A549 (cell line): ENCODE measurements around the gene BPIFB2. TPM values are rescaled to one million over a fixed set of nuclear protein-coding genes. Genes with fewer than 3 reads are reported as not detected.

Experiments
- ATAC-seq, 2 experiments: fragments of 200-7000 bp in 1 of 2; fragments of >200 bp in 1 of 2; cut with Nextera tagmentation in 1 of 2; cut with Tn5 transposase in 1 of 2; 3 replicates each; pipeline versions ENCODE4 v1.8.0 to v1.9.1; 2018 to 2020; ENCODE audit warnings: mild to moderate bottlenecking in 1 of 2, moderate library complexity in 1 of 2
- CTCF ChIA-PET: fragments of 300-600 bp; sonication (Branson Sonifier 250); formaldehyde crosslinking; extraction: SDS; loops from one replicate; lab custom pipeline; 2021; ENCODE audit warnings: antibody characterized with exemption, inconsistent platforms; lab: Yijun Ruan, JAX
- POLR2A ChIA-PET: fragments of 350-600 bp; formaldehyde crosslinking; extraction: SDS; loops from one replicate; lab custom pipeline; 2021; ENCODE audit warnings: antibody characterized with exemption, inconsistent platforms; lab: Yijun Ruan, JAX
- DNase-seq, 2 experiments: peaks; one replicate each; pipeline versions ENCODE4 v3.0.0 to v3.0.0-alpha.2; 2011 to 2016; ENCODE audit warnings: low read depth in 1 of 2, low spot score in 1 of 2
- FAIRE-seq: peaks from 2 replicates; lab custom pipeline; 2011; peaks lifted over from hg19 to GRCh38; lab: Jason Lieb, UNC
- H3K27ac ChIP-seq, 2 experiments: fragments of >200 bp; sonication (Bioruptor Twin); formaldehyde crosslinking; 3 replicates each; pipeline ENCODE4 v1.5.1; 2016 to 2017
- H3K4me1 ChIP-seq: fragments of >200 bp; sonication (Bioruptor Twin); formaldehyde crosslinking; 3 replicates; pipeline ENCODE4 v1.6.1; 2016
- H3K4me2 ChIP-seq: fragments of >200 bp; sonication (Bioruptor Twin); formaldehyde crosslinking; 3 replicates; pipeline ENCODE4 v1.6.1; 2016
- H3K4me3 ChIP-seq: fragments of >200 bp; sonication (Bioruptor Twin); formaldehyde crosslinking; 3 replicates; pipeline ENCODE4 v1.5.1; 2016
- H3K9me3 ChIP-seq: fragments of >200 bp; sonication (Bioruptor Twin); formaldehyde crosslinking; 3 replicates; pipeline ENCODE4 v1.6.1; 2016
- BHLHE40 ChIP-seq: IDR thresholded peaks from 2 replicates; pipeline ENCODE4 v1.6.1; 2012; ENCODE audit warnings: low read depth, low read length, inconsistent platforms
- CHD2 ChIP-seq: fragments of 150-350 bp; IDR thresholded peaks from 2 replicates; pipeline ENCODE4 v1.6.1; 2014; ENCODE audit warnings: low read length; ENCODE audit not compliant: partially characterized antibody
- CHD4 ChIP-seq: fragments of 200-600 bp; sonication (generic); IDR thresholded peaks from 2 replicates; pipeline ENCODE4 v1.6.1; 2016; ENCODE audit warnings: antibody characterized with exemption, mild to moderate bottlenecking, borderline replicate concordance
- EHMT2 ChIP-seq: fragments of 200-600 bp; sonication (generic); IDR thresholded peaks from 2 replicates; pipeline ENCODE4 v1.6.1; 2016; ENCODE audit warnings: antibody characterized with exemption, low read depth, mild to moderate bottlenecking, moderate library complexity
- HDAC2 ChIP-seq: fragments of 200-600 bp; sonication (generic); IDR thresholded peaks from 2 replicates; pipeline ENCODE4 v1.6.1; 2016
- HOXA7 ChIP-seq: fragments of 250-450 bp; sonication (Bioruptor Pico); IDR thresholded peaks from 2 replicates; pipeline ENCODE4 v1.5.0; 2020; ENCODE audit warnings: mild to moderate bottlenecking, moderate library complexity
- JUN ChIP-seq, 2 experiments: fragments of >200 bp; sonication (Bioruptor Twin); formaldehyde crosslinking; IDR thresholded peaks; 2 replicates in 1 of 2; 3 replicates in 1 of 2; pipeline ENCODE4 v1.6.1; 2016 to 2017
- JUNB ChIP-seq: fragments of >200 bp; sonication (Bioruptor Twin); formaldehyde crosslinking; IDR thresholded peaks from 2 replicates; pipeline ENCODE4 v1.6.1; 2016
- KDM5A ChIP-seq: fragments of 200-600 bp; sonication (generic); IDR thresholded peaks from 2 replicates; pipeline ENCODE4 v1.6.1; 2016; ENCODE audit warnings: antibody characterized with exemption, mild to moderate bottlenecking
- NPAS2 ChIP-seq: fragments of 250-450 bp; sonication (Bioruptor Pico); IDR thresholded peaks from 2 replicates; pipeline ENCODE4 v1.8.0; 2022; ENCODE audit warnings: mild to moderate bottlenecking, moderate library complexity, borderline replicate concordance
- PHF8 ChIP-seq: fragments of 200-600 bp; sonication (generic); IDR thresholded peaks from 2 replicates; pipeline ENCODE4 v1.6.1; 2016; ENCODE audit warnings: low read depth, mild to moderate bottlenecking, antibody characterized with exemption, moderate library complexity, borderline replicate concordance
- POLR2AphosphoS2 ChIP-seq: conservative IDR thresholded peaks from 2 replicates; pipeline ENCODE4 v1.6.1; 2012; ENCODE audit warnings: low read length, improper control_type of control experiment, inconsistent platforms
- RAD21 ChIP-seq, 2 experiments: fragments of >200 bp in 1 of 2; sonication (Bioruptor Twin) in 1 of 2; formaldehyde crosslinking in 1 of 2; IDR thresholded peaks in 1 of 2; conservative IDR thresholded peaks in 1 of 2; 2 replicates in 1 of 2; 3 replicates in 1 of 2; pipeline ENCODE4 v1.6.1; 2012 to 2018; ENCODE audit warnings: inconsistent platforms in 1 of 2
- SREBF2 ChIP-seq: fragments of 450-650 bp; IDR thresholded peaks from 2 replicates; pipeline ENCODE4 v1.6.1; 2014; ENCODE audit warnings: mild to moderate bottlenecking, moderate library complexity
- ZC3H11A ChIP-seq: fragments of 450-650 bp; IDR thresholded peaks from 2 replicates; pipeline ENCODE4 v1.6.1; 2014; ENCODE audit warnings: antibody characterized with exemption, mild to moderate bottlenecking
- ZNF302 ChIP-seq: fragments of 250-450 bp; sonication (Bioruptor Pico); IDR thresholded peaks from 2 replicates; pipeline ENCODE4 v1.9.0; 2021; ENCODE audit warnings: inconsistent platforms, mild to moderate bottlenecking, moderate library complexity
- WGBS: methylation state at CpG from one replicate; pipeline ENCODE4 v1.1.6; 2017; ENCODE audit errors: missing lambda C conversion rate; 5-methylcytosine and 5-hydroxymethylcytosine counted together
- polyA plus RNA-seq, 4 experiments: library from polyadenylated mRNA; depleted of rRNA in 3 of 4; stranded (reverse); fragments of >200 nt; fragmentation: RNase III in 1 of 4; extraction: RNeasy Plus Mini Kit Qiagen cat#74134 plus additional on column Dnase treatment in 1 of 4; gene quantifications; 2 replicates in 3 of 4; 3 replicates in 1 of 4; pipeline ENCODE4 v1.2.3, GENCODE V29; 2011 to 2017
- TF ChIP-seq, protein P1 (sequence below): IDR thresholded peaks from 2 replicates; pipeline ENCODE4 v1.6.1; 2012; ENCODE audit warnings: low read depth, borderline replicate concordance
- TF ChIP-seq, protein P2 (sequence below): fragments of 250-450 bp; sonication (Bioruptor Pico); IDR thresholded peaks from 2 replicates; pipeline ENCODE4 v1.5.0; 2020; ENCODE audit warnings: low read depth, mild to moderate bottlenecking, moderate library complexity
- TF ChIP-seq, protein P3 (sequence below): fragments of 250-450 bp; sonication (Bioruptor Pico); IDR thresholded peaks from 2 replicates; pipeline ENCODE4 v1.5.0; 2021; ENCODE audit warnings: mild to moderate bottlenecking, moderate library complexity, borderline replicate concordance
- TF ChIP-seq, protein P4 (sequence below): fragments of 450-650 bp; IDR thresholded peaks from 2 replicates; pipeline ENCODE4 v1.6.1; 2014; ENCODE audit warnings: antibody characterized with exemption
- TF ChIP-seq, protein P5 (sequence below): fragments of >200 bp; sonication (Bioruptor Twin); formaldehyde crosslinking; IDR thresholded peaks from 3 replicates; pipeline ENCODE4 v1.5.1; 2016

Gene BPIFB2
- polyA plus RNA-seq, 2 of the 4 experiments (the other 2 are of a cell fraction), result not detected

DNA sequence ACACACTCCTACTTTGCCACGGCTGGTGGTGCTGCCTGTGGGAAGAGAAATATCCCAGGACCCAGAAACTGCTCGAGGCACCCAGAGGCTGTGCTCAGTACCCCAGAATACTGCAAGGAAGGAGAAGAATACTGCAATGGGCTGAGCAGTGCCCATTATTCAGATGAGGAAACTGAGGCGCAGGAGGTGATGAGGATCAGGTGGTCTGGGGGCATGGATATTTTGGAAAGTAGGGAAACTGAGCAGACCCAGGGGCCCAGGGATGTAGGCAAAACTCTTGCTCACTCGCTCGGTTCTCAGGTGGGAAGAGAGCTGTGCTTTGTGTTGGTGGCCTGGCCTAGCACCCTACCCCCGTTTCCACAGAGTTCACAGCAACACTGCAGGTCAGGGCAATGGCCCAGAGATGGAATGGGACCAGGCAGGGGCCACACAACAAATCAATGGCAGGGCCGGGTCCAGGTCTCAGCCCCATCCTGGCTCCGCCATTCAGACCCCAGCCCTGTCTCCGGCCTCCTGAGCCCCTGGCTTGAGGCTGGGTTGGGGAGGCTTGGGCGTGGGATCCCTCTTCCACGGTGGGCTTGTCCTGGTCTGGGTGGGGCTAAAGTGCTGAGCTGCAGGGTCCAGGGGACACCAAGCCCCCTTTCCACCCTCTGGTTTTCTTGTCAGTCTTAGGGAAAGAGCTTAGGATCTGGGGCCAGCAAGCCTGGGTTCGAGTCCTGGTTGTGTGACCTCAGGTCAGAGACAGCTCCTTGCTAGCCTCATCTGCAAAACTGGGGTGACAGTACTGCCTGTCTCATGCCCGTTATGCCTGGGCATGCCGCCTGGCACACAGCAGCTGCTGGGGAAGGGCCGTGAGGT lies 37.2 kb upstream of the BPIFB2 start:
- H3K4me3 ChIP-seq, result no peak overlapping the region
- no peak overlapping the region for H3K4me2 ChIP-seq
- ATAC-seq, result no peak
- TF ChIP-seq ZNF302 (no peak), CHD4 (no peak), BHLHE40 (no peak), PHF8 (no peak), RAD21 (conservative IDR thresholded peaks at IDR 0.05 in 1 of 2, IDR thresholded peaks at IDR 0.05 in 1 of 2) (no peak), HOXA7 (CRISPR knock-in tag) (no peak)
- TF ChIP-seq, protein P1, sequence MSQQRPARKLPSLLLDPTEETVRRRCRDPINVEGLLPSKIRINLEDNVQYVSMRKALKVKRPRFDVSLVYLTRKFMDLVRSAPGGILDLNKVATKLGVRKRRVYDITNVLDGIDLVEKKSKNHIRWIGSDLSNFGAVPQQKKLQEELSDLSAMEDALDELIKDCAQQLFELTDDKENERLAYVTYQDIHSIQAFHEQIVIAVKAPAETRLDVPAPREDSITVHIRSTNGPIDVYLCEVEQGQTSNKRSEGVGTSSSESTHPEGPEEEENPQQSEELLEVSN, result no peak
- TF ChIP-seq, protein P2, sequence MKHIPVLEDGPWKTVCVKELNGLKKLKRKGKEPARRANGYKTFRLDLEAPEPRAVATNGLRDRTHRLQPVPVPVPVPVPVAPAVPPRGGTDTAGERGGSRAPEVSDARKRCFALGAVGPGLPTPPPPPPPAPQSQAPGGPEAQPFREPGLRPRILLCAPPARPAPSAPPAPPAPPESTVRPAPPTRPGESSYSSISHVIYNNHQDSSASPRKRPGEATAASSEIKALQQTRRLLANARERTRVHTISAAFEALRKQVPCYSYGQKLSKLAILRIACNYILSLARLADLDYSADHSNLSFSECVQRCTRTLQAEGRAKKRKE (CRISPR knock-in tag), result no peak
- TF ChIP-seq, all 56 proteins: peak for 0
- no peaks in the 10 kb centered on the region for H3K9me3 ChIP-seq
- ChIA-PET CTCF (interaction anchor here (0.9 kb wide), 1 partner anchor 10 kb away, joined by 3 read pairs; no protein-coding TSS in a partner anchor), POLR2A (no interaction called here)
- WGBS, result 64% methylated on average over 10 of the region's 15 CpGs
- no peak overlapping the region for H3K27ac ChIP-seq
- DNase-seq, result no peak
- H3K4me1 ChIP-seq, result 0 out of 3 replicates have a peak, but pooled peaks cover 4% of the 10 kb centered on the region
- FAIRE-seq, result no peak

DNA sequence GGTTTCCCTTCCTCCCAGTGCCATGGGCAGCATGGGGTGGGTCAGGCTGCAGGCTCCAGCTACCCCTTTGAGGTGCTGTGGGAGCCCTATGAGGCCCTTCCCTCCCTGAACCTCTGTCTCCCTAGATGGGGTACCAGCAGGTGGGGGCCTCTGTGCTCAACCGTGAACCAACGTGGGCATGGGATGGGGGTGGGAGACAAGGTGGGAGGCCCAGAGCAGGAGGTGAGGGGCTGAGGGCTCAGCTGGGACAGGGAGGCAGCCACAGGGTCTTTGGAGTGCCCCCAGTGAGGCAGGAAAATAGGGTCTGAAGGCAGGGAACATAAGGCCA lies 36.6 kb upstream of the BPIFB2 start:
- POLR2A ChIA-PET, result no interaction called here
- no peak for ATAC-seq
- Histone ChIP-seq H3K27ac (no peak overlapping the region), H3K4me1 (0 out of 3 replicates have a peak, but pooled peaks cover 4% of the 10 kb centered on the region), H3K4me3 (no peak overlapping the region), H3K9me3 (no peaks in the 10 kb centered on the region), H3K4me2 (no peak overlapping the region)
- CTCF ChIA-PET, result interaction anchor here (0.9 kb wide), 1 partner anchor 10 kb away, joined by 3 read pairs; no protein-coding TSS in a partner anchor
- no peak for FAIRE-seq
- TF ChIP-seq HOXA7 (CRISPR knock-in tag) (no peak), ZC3H11A (no peak)
- no CpG with 5 or more reads among the region's 2 CpGs for WGBS
- DNase-seq, result no peak

DNA sequence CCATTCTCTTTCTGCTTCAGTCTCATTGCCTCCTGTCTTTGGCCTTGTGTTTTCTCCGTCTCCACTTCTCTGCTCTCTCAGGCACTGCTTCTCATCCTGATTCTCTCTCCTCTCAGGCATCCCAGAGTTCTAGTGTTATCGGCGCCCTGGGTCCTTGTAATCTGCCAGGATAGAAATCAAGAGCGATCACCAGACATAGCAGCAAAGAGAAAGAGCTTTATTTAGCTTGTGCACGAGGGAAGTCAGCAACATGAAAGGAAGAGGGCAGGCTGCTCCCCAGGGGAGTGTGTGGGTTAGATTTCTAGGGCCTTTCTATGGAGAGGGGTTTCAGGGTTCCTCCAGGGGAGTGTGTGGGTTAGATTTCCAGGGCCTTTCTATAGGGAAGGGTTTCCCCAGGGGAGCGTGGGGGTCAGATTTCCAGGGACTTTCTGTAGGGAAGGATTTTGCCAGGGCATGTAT lies 35.8 kb upstream of the BPIFB2 start:
- WGBS, result 72% methylated on average over 6 of the region's 6 CpGs
- TF ChIP-seq SREBF2, result no peak
- no peak for TF ChIP-seq POLR2AphosphoS2
- TF ChIP-seq ZNF302, result no peak
- TF ChIP-seq EHMT2, result no peak
- TF ChIP-seq, protein P3, sequence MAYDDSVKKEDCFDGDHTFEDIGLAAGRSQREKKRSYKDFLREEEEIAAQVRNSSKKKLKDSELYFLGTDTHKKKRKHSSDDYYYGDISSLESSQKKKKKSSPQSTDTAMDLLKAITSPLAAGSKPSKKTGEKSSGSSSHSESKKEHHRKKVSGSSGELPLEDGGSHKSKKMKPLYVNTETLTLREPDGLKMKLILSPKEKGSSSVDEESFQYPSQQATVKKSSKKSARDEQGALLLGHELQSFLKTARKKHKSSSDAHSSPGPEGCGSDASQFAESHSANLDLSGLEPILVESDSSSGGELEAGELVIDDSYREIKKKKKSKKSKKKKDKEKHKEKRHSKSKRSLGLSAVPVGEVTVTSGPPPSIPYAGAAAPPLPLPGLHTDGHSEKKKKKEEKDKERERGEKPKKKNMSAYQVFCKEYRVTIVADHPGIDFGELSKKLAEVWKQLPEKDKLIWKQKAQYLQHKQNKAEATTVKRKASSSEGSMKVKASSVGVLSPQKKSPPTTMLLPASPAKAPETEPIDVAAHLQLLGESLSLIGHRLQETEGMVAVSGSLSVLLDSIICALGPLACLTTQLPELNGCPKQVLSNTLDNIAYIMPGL (CRISPR knock-in tag), result no peak
- no peak for TF ChIP-seq JUN (IDR thresholded peaks at IDR 0.05)
- TF ChIP-seq, protein P4, sequence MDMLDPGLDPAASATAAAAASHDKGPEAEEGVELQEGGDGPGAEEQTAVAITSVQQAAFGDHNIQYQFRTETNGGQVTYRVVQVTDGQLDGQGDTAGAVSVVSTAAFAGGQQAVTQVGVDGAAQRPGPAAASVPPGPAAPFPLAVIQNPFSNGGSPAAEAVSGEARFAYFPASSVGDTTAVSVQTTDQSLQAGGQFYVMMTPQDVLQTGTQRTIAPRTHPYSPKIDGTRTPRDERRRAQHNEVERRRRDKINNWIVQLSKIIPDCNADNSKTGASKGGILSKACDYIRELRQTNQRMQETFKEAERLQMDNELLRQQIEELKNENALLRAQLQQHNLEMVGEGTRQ, result no peak
- TF ChIP-seq NPAS2 (CRISPR knock-in tag), result no peak
- TF ChIP-seq CHD2, result no peak
- TF ChIP-seq, protein P5, sequence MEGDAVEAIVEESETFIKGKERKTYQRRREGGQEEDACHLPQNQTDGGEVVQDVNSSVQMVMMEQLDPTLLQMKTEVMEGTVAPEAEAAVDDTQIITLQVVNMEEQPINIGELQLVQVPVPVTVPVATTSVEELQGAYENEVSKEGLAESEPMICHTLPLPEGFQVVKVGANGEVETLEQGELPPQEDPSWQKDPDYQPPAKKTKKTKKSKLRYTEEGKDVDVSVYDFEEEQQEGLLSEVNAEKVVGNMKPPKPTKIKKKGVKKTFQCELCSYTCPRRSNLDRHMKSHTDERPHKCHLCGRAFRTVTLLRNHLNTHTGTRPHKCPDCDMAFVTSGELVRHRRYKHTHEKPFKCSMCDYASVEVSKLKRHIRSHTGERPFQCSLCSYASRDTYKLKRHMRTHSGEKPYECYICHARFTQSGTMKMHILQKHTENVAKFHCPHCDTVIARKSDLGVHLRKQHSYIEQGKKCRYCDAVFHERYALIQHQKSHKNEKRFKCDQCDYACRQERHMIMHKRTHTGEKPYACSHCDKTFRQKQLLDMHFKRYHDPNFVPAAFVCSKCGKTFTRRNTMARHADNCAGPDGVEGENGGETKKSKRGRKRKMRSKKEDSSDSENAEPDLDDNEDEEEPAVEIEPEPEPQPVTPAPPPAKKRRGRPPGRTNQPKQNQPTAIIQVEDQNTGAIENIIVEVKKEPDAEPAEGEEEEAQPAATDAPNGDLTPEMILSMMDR, result no peak
- TF ChIP-seq KDM5A, result no peak
- TF ChIP-seq JUNB, result no peak
- no peak for TF ChIP-seq HDAC2
- Histone ChIP-seq H3K4me1 (0 out of 3 replicates have a peak, but pooled peaks cover 4% of the 10 kb centered on the region), H3K4me3 (no peak overlapping the region), H3K9me3 (no peaks in the 10 kb centered on the region), H3K27ac (peak overlapping the region in 1 of 2 experiments; percentile 42; a peak in 1 of 6 replicates), H3K4me2 (no peak overlapping the region)
- no peak for DNase-seq
- FAIRE-seq, result no peak
- ChIA-PET CTCF (interaction anchor here (0.8 kb wide), 1 partner anchor 69 kb away, joined by 3 read pairs; no protein-coding TSS in a partner anchor), POLR2A (no interaction called here)
- ATAC-seq, result peak in 1 of 2 experiments; percentile 22; a peak in 2 of 6 replicates
